NB4 (cell line): ENCODE data around the gene FHDC1.

Experiments used
- DNase-seq: peaks from one replicate; pipeline ENCODE4 v3.0.0; 2010; ENCODE audit warnings: low read depth
- H3K4me3 ChIP-seq: one replicate; pipeline ENCODE4 v1.5.1; 2011; ENCODE audit warnings: mild to moderate bottlenecking, low read depth, low read length, moderate library complexity
- MYC ChIP-seq: IDR thresholded peaks from 2 replicates; pipeline ENCODE4 v1.6.1; 2011; ENCODE audit warnings: low read depth, low read length
- POLR2A ChIP-seq: IDR thresholded peaks from 2 replicates; pipeline ENCODE4 v1.6.1; 2011; ENCODE audit warnings: mild to moderate bottlenecking; ENCODE audit not compliant: insufficient read length; ENCODE audit errors: extremely low read depth
- TF ChIP-seq, protein P1 (sequence below): IDR thresholded peaks from 2 replicates; pipeline ENCODE4 v1.6.1; 2011; ENCODE audit warnings: low read depth, low read length
- TF ChIP-seq, protein P2 (sequence below): IDR thresholded peaks from one replicate; pipeline ENCODE4 v1.5.1; 2012; ENCODE audit warnings: low read depth, low read length

The FHDC1 gene

DNA sequence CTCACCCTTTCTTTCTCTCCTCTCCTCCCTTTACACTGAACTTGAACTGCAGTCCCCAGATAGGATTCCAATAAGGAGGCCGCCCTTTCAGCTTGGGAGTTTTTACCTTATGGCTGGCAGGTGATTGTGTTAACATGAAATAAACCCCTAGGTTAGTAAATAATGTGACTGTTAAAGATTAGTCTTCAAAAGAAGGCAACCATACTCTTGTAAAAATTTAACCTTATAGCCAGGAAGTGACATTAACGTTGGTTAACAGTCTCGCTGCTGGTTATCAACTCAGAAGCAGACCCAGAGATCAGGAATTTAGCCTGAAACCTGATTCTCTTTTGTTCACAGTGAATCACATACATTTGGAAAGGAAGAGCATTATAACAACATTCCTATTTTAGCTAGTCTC, 15.2 kb downstream of the FHDC1 start:
- no peak for TF ChIP-seq MYC
- TF ChIP-seq POLR2A = no peak
- TF ChIP-seq, protein P1, sequence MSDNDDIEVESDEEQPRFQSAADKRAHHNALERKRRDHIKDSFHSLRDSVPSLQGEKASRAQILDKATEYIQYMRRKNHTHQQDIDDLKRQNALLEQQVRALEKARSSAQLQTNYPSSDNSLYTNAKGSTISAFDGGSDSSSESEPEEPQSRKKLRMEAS = no peak
- TF ChIP-seq, protein P2, sequence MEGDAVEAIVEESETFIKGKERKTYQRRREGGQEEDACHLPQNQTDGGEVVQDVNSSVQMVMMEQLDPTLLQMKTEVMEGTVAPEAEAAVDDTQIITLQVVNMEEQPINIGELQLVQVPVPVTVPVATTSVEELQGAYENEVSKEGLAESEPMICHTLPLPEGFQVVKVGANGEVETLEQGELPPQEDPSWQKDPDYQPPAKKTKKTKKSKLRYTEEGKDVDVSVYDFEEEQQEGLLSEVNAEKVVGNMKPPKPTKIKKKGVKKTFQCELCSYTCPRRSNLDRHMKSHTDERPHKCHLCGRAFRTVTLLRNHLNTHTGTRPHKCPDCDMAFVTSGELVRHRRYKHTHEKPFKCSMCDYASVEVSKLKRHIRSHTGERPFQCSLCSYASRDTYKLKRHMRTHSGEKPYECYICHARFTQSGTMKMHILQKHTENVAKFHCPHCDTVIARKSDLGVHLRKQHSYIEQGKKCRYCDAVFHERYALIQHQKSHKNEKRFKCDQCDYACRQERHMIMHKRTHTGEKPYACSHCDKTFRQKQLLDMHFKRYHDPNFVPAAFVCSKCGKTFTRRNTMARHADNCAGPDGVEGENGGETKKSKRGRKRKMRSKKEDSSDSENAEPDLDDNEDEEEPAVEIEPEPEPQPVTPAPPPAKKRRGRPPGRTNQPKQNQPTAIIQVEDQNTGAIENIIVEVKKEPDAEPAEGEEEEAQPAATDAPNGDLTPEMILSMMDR = no peak
- no peak for DNase-seq
- H3K4me3 ChIP-seq = no peak overlapping the region

DNA sequence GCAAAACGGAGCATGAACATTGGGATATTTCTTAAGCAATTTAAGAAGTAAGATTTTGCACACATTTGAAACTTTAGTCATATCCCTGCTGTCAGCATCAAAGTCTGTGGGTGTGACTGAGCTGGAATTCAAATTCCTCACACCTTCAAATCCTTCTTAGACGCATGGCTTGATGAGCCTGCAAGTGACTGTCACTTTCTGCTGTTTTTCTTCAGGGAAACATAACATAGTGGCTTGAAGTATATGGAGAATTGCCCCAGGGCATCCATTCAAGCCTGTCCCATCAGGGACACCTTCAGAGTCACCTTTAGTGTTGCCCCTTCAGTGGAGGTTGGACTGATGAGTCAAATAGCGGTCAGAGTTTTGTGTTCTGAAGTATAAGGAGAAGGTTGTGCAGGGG, 17.4 kb downstream of the FHDC1 start:
- DNase-seq = no peak
- H3K4me3 ChIP-seq = no peak overlapping the region
- no peak for TF ChIP-seq POLR2A
- no peak for TF ChIP-seq MYC
- TF ChIP-seq, protein P2 = no peak
- TF ChIP-seq, protein P1 = no peak

DNA sequence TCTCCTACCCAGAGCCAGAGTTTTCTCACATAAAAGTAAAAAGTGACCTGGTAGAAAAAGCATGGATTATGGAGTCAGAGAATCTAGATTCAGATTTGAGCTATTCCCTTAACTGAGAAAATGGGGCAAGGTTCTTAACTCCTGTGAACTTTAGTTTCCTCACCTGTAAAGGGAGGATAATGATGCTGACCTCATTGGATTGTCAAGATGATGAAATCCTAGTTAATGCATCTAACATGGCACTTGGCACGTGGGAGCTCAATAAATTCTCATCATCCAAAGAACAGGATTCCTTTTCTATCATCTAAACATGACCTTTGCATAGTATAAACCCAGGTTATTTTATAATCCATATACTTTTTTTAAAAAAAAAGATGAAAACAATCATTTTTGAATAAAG, 18.6 kb downstream of the FHDC1 start:
- no peak overlapping the region for H3K4me3 ChIP-seq
- DNase-seq = no peak
- TF ChIP-seq MYC = no peak
- TF ChIP-seq POLR2A = no peak
- TF ChIP-seq, protein P2 = no peak
- TF ChIP-seq, protein P1 = no peak

DNA sequence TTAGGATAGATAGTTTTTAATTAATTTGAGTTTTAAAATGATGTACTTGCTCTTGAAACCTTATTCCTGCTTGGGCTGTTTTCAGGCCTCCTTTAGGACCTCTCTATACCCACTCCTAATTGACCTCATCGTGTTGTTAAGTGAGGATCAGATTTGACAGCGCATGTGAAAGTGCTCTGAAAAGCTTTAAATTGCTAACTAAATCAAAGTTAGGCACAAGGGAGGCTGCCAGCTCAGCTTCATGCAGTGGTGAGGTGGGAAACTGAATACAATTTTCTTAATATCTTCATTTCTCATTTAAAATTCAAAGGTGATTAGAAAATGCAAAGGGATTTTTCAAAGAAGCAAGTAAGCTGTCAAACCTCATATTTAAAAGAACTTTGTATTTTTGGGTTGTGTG, 20.0 kb downstream of the FHDC1 start:
- no peak overlapping the region for H3K4me3 ChIP-seq
- TF ChIP-seq, protein P1 = no peak
- no peak for TF ChIP-seq POLR2A
- TF ChIP-seq MYC = no peak
- TF ChIP-seq, protein P2 = no peak
- no peak for DNase-seq

DNA sequence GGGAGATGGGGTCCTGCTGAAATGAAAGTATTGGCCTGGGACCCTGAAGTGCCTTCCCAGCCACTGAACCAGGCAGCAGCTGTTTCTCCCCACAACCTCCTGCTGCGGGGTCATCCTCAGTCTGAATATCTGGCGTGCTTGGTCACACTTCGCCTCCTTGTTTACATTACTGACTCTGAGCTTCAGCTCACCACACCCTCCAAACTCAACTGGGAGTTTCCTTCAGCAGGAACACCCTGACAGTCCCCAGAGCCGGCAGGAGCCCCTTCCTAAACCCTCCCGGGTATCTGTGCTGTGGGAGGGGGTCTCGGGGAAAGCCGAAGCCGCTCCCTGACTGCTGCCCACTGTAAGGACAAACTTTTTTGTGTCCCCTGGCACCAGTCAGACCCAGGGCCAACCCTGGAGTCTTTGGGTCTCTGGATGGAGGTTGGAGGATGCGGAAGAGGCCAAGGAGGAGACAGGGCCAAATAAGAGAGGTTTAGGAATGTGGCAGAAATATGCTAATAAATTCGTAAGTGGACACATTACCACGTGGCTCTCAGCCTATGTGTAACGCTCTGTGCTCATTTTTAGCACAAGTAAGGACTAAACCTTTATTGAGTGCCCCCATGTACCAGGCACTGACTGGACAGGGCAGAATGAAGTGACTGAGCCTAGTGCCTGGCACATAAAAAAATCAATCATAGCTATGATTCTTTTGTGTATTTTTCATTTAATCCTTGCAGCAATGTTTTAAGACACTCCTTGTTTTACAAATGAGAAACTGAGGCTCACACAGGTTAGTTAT, 20.7 kb downstream of the FHDC1 start:
- no peak overlapping the region for H3K4me3 ChIP-seq
- TF ChIP-seq, protein P2 = no peak
- TF ChIP-seq POLR2A (no peak), MYC (no peak)
- TF ChIP-seq, protein P1 = no peak
- no peak for DNase-seq
